SK-N-SH treated with all-trans-retinoic acid at 6 μM for 48 hours (cell line): Measurements from ENCODE around the gene ORAI3.

Experiments
- ATAC-seq: fragments of 200-7000 bp; cut with Tn5 transposase; 3 replicates; pipeline ENCODE4 v1.9.1; 2020; ENCODE audit warnings: mild to moderate bottlenecking, moderate library complexity
- ARNTL ChIP-seq: fragments of 450-650 bp; formaldehyde crosslinking; IDR thresholded peaks from 2 replicates; pipeline ENCODE4 v1.5.0; 2020; ENCODE audit warnings: low read depth, mild to moderate bottlenecking, moderate library complexity, borderline replicate concordance
- BACH2 ChIP-seq: fragments of 250-450 bp; sonication (Bioruptor Pico); IDR thresholded peaks from 2 replicates; pipeline ENCODE4 v1.9.0; 2021; ENCODE audit warnings: mild to moderate bottlenecking, borderline replicate concordance
- ESRRG ChIP-seq: fragments of 250-450 bp; sonication (Bioruptor Pico); IDR thresholded peaks from 2 replicates; pipeline ENCODE4 v1.6.1; 2021; ENCODE audit warnings: mild to moderate bottlenecking
- GLIS3 ChIP-seq: fragments of 250-450 bp; sonication (Bioruptor Pico); IDR thresholded peaks from 2 replicates; pipeline ENCODE4 v1.5.0; 2020; ENCODE audit warnings: mild to moderate bottlenecking, moderate library complexity
- ISL1 ChIP-seq: fragments of 250-450 bp; sonication (Bioruptor Pico); IDR thresholded peaks from 2 replicates; pipeline ENCODE4 v2.1.2; 2022; ENCODE audit warnings: mild to moderate bottlenecking, moderate library complexity
- OSR1 ChIP-seq: fragments of 250-450 bp; sonication (Bioruptor Pico); IDR thresholded peaks from 2 replicates; pipeline ENCODE4 v1.8.0; 2022; ENCODE audit warnings: moderate library complexity, mild to moderate bottlenecking, inconsistent platforms
- PPARA ChIP-seq: fragments of 250-450 bp; sonication (Bioruptor Pico); IDR thresholded peaks from 2 replicates; pipeline ENCODE4 v1.5.0; 2020; ENCODE audit warnings: mild to moderate bottlenecking, borderline replicate concordance
- SNAI2 ChIP-seq: fragments of 250-450 bp; sonication (Bioruptor Pico); IDR thresholded peaks from 2 replicates; pipeline ENCODE4 v1.5.0; 2020; ENCODE audit warnings: mild to moderate bottlenecking, moderate library complexity
- TCF4 ChIP-seq: fragments of 250-450 bp; sonication (Bioruptor Pico); IDR thresholded peaks from 2 replicates; pipeline ENCODE4 v1.8.0; 2021; ENCODE audit warnings: mild to moderate bottlenecking, moderate library complexity, borderline replicate concordance
- TOX ChIP-seq: fragments of 250-450 bp; sonication (Bioruptor Pico); IDR thresholded peaks from 2 replicates; pipeline ENCODE4 v1.8.0; 2021; ENCODE audit warnings: mild to moderate bottlenecking, moderate library complexity, borderline replicate concordance
- ZC3H10 ChIP-seq: fragments of 250-450 bp; sonication (Bioruptor Pico); IDR thresholded peaks from 2 replicates; pipeline ENCODE4 v1.5.1; 2021; ENCODE audit warnings: mild to moderate bottlenecking, moderate library complexity
- ZFP3 ChIP-seq: fragments of 250-450 bp; sonication (Bioruptor Pico); IDR thresholded peaks from 2 replicates; pipeline ENCODE4 v1.5.0; 2020; ENCODE audit warnings: mild to moderate bottlenecking, moderate library complexity
- ZFP30 ChIP-seq: fragments of 450-650 bp; formaldehyde crosslinking; IDR thresholded peaks from 2 replicates; pipeline ENCODE4 v1.5.0; 2022; ENCODE audit warnings: mild to moderate bottlenecking, moderate library complexity
- ZNF565 ChIP-seq: fragments of 450-650 bp; formaldehyde crosslinking; conservative IDR thresholded peaks from 2 replicates; pipeline ENCODE4 v1.5.0; 2020; ENCODE audit warnings: low read depth, mild to moderate bottlenecking, moderate library complexity
- ZNF70 ChIP-seq: fragments of 450-650 bp; formaldehyde crosslinking; IDR thresholded peaks from 2 replicates; pipeline ENCODE4 v1.5.0; 2020; ENCODE audit warnings: mild to moderate bottlenecking, moderate library complexity
- TF ChIP-seq, protein P1 (sequence below): fragments of 250-450 bp; sonication (Bioruptor Pico); IDR thresholded peaks from 2 replicates; pipeline ENCODE4 v1.5.1; 2020; ENCODE audit warnings: low read depth, mild to moderate bottlenecking, moderate library complexity
- TF ChIP-seq, protein P2 (sequence below): fragments of 250-450 bp; sonication (Bioruptor Pico); IDR thresholded peaks from 2 replicates; pipeline ENCODE4 v1.8.0; 2020; ENCODE audit warnings: mild to moderate bottlenecking, moderate library complexity, borderline replicate concordance
- TF ChIP-seq, protein P3 (sequence below): fragments of 250-450 bp; sonication (Bioruptor Pico); IDR thresholded peaks from 2 replicates; pipeline ENCODE4 v1.5.1; 2021; ENCODE audit warnings: mild to moderate bottlenecking, moderate library complexity
- TF ChIP-seq, protein P4 (sequence below): fragments of 250-450 bp; sonication (Bioruptor Pico); IDR thresholded peaks from 2 replicates; pipeline ENCODE4 v1.5.0; 2020; ENCODE audit warnings: mild to moderate bottlenecking, moderate library complexity
- TF ChIP-seq, protein P5 (sequence below): fragments of 250-450 bp; sonication (Bioruptor Pico); IDR thresholded peaks from 2 replicates; pipeline ENCODE4 v1.8.0; 2021; ENCODE audit warnings: low read depth, mild to moderate bottlenecking, moderate library complexity, borderline replicate concordance

Gene ORAI3

DNA sequence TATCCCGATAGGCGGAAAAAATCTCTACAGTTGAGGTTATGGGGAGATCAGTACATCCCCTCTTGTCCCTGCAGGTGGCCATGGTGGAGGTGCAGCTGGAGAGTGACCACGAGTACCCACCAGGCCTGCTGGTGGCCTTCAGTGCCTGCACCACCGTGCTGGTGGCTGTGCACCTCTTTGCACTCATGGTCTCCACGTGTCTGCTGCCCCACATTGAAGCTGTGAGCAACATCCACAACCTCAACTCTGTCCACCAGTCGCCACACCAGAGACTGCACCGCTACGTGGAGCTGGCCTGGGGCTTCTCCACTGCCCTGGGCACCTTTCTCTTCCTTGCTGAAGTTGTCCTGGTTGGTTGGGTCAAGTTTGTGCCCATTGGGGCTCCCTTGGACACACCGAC lies 4.2 kb downstream of the ORAI3 start:
- TF ChIP-seq, protein P1, sequence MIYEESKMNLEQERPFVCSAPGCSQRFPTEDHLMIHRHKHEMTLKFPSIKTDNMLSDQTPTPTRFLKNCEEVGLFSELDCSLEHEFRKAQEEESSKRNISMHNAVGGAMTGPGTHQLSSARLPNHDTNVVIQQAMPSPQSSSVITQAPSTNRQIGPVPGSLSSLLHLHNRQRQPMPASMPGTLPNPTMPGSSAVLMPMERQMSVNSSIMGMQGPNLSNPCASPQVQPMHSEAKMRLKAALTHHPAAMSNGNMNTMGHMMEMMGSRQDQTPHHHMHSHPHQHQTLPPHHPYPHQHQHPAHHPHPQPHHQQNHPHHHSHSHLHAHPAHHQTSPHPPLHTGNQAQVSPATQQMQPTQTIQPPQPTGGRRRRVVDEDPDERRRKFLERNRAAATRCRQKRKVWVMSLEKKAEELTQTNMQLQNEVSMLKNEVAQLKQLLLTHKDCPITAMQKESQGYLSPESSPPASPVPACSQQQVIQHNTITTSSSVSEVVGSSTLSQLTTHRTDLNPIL: no peak
- no peak for TF ChIP-seq ZNF70 (CRISPR knock-in tag)
- TF ChIP-seq, protein P2, sequence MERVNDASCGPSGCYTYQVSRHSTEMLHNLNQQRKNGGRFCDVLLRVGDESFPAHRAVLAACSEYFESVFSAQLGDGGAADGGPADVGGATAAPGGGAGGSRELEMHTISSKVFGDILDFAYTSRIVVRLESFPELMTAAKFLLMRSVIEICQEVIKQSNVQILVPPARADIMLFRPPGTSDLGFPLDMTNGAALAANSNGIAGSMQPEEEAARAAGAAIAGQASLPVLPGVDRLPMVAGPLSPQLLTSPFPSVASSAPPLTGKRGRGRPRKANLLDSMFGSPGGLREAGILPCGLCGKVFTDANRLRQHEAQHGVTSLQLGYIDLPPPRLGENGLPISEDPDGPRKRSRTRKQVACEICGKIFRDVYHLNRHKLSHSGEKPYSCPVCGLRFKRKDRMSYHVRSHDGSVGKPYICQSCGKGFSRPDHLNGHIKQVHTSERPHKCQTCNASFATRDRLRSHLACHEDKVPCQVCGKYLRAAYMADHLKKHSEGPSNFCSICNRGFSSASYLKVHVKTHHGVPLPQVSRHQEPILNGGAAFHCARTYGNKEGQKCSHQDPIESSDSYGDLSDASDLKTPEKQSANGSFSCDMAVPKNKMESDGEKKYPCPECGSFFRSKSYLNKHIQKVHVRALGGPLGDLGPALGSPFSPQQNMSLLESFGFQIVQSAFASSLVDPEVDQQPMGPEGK (CRISPR knock-in tag): no peak
- TF ChIP-seq, protein P3, sequence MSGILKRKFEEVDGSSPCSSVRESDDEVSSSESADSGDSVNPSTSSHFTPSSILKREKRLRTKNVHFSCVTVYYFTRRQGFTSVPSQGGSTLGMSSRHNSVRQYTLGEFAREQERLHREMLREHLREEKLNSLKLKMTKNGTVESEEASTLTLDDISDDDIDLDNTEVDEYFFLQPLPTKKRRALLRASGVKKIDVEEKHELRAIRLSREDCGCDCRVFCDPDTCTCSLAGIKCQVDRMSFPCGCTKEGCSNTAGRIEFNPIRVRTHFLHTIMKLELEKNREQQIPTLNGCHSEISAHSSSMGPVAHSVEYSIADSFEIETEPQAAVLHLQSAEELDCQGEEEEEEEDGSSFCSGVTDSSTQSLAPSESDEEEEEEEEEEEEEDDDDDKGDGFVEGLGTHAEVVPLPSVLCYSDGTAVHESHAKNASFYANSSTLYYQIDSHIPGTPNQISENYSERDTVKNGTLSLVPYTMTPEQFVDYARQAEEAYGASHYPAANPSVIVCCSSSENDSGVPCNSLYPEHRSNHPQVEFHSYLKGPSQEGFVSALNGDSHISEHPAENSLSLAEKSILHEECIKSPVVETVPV (CRISPR knock-in tag): no peak
- TF ChIP-seq, protein P4, sequence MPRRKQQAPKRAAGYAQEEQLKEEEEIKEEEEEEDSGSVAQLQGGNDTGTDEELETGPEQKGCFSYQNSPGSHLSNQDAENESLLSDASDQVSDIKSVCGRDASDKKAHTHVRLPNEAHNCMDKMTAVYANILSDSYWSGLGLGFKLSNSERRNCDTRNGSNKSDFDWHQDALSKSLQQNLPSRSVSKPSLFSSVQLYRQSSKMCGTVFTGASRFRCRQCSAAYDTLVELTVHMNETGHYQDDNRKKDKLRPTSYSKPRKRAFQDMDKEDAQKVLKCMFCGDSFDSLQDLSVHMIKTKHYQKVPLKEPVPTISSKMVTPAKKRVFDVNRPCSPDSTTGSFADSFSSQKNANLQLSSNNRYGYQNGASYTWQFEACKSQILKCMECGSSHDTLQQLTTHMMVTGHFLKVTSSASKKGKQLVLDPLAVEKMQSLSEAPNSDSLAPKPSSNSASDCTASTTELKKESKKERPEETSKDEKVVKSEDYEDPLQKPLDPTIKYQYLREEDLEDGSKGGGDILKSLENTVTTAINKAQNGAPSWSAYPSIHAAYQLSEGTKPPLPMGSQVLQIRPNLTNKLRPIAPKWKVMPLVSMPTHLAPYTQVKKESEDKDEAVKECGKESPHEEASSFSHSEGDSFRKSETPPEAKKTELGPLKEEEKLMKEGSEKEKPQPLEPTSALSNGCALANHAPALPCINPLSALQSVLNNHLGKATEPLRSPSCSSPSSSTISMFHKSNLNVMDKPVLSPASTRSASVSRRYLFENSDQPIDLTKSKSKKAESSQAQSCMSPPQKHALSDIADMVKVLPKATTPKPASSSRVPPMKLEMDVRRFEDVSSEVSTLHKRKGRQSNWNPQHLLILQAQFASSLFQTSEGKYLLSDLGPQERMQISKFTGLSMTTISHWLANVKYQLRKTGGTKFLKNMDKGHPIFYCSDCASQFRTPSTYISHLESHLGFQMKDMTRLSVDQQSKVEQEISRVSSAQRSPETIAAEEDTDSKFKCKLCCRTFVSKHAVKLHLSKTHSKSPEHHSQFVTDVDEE (CRISPR knock-in tag): no peak
- TF ChIP-seq SNAI2 (CRISPR knock-in tag): no peak
- no peak for TF ChIP-seq ESRRG (CRISPR knock-in tag)
- TF ChIP-seq PPARA (CRISPR knock-in tag): no peak
- TF ChIP-seq GLIS3 (CRISPR knock-in tag): no peak
- TF ChIP-seq OSR1 (CRISPR knock-in tag): no peak
- TF ChIP-seq ZC3H10: no peak
- TF ChIP-seq ZNF565 (CRISPR knock-in tag): no peak
- no peak for TF ChIP-seq TCF4 (CRISPR knock-in tag)
- TF ChIP-seq ISL1 (CRISPR knock-in tag): no peak
- no peak for TF ChIP-seq ZFP30 (CRISPR knock-in tag)
- no peak for TF ChIP-seq ARNTL (CRISPR knock-in tag)
- TF ChIP-seq, protein P5, sequence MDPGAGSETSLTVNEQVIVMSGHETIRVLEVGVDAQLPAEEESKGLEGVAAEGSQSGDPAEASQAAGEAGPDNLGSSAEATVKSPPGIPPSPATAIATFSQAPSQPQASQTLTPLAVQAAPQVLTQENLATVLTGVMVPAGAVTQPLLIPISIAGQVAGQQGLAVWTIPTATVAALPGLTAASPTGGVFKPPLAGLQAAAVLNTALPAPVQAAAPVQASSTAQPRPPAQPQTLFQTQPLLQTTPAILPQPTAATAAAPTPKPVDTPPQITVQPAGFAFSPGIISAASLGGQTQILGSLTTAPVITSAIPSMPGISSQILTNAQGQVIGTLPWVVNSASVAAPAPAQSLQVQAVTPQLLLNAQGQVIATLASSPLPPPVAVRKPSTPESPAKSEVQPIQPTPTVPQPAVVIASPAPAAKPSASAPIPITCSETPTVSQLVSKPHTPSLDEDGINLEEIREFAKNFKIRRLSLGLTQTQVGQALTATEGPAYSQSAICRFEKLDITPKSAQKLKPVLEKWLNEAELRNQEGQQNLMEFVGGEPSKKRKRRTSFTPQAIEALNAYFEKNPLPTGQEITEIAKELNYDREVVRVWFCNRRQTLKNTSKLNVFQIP: no peak
- no peak for TF ChIP-seq BACH2 (CRISPR knock-in tag)
- TF ChIP-seq TOX (CRISPR knock-in tag): no peak
- no peak for ATAC-seq

DNA sequence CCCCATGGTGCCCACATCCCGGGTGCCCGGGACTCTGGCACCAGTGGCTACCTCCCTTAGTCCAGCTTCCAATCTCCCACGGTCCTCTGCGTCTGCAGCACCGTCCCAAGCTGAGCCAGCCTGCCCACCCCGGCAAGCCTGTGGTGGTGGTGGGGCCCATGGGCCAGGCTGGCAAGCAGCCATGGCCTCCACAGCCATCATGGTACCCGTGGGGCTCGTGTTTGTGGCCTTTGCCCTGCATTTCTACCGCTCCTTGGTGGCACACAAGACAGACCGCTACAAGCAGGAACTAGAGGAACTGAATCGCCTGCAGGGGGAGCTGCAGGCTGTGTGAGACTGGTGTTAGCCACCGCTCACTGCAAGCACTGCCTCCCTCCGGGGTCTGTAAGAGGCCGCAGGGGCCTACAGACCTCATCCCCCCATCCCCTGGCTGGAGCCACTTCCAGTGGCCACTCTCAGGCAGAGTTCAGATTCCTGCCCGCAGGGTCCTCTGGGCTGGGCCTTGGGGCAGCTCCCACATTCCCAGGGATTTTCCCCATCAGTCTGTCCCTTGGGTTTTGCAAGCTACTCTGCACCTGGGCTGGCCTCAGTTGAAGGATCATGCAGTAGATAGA lies 4.8 kb downstream of the ORAI3 start:
- ATAC-seq: peak; percentile 58
- TF ChIP-seq SNAI2 (CRISPR knock-in tag) (no peak), ZFP30 (CRISPR knock-in tag) (no peak), OSR1 (CRISPR knock-in tag) (no peak)

DNA sequence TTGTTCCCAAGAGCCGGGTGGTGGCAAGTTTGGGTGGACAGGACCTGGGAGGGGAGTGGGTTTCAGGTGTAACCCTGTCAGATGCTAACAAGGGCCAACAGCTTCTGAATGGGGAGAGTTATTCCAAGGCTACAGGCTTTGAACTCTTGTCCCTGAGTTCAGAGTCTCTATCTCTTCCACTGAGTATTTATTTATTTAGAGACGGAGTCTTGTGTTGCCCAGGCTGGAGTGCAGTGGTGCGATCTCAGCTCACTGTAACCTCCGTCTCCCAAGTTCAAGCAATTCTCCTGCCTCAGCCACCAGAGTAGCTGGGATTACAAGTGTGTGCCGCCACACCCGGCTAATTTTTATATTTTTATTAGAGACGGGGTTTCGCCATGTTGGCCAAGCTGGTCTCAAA lies 6.1 kb downstream of the ORAI3 start:
- TF ChIP-seq ZFP3: no peak
- no peak for TF ChIP-seq GLIS3 (CRISPR knock-in tag)
- no peak for ATAC-seq
